ENCODE measurements around the gene UBFD1. TPM values are rescaled to one million over a fixed set of nuclear protein-coding genes. Genes with fewer than 3 reads are reported as not detected.

Gene UBFD1
- total RNA-seq, 4 donors from 2014 or later: 75.0 to 147 (median 127) TPM

DNA sequence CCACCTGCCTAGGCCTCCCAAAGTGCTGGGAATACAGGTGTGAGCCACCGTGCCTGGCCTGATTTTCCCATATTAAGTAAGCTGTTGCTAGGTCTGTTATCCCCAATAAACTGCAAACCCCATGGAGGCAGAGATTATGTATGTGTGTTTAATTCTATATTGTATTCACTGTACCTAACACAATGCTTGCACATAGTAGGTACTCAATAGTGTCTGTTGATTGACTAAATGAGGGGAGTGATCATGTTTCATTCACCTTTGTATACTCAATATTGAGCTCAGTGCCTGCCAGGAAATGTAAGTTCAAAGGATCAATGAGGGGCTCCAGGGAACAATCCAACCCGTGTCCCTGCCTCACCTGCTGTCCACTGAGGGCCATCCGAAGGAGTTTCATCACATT is 32.6 kb upstream of the UBFD1 start:
- H3K4me3 ChIP-seq (replicated peaks in 1 of 3): no peak overlapping the region
- H3K36me3 ChIP-seq: peaks cover 14 to 45% of the 10 kb centered on the region in 2 donors
- intact Hi-C loops (cut with DNase I): no loop called here
- H3K4me1 ChIP-seq: no peaks in the 10 kb centered on the region
- no peaks in the 10 kb centered on the region for H3K27me3 ChIP-seq
- TF ChIP-seq, protein P1, sequence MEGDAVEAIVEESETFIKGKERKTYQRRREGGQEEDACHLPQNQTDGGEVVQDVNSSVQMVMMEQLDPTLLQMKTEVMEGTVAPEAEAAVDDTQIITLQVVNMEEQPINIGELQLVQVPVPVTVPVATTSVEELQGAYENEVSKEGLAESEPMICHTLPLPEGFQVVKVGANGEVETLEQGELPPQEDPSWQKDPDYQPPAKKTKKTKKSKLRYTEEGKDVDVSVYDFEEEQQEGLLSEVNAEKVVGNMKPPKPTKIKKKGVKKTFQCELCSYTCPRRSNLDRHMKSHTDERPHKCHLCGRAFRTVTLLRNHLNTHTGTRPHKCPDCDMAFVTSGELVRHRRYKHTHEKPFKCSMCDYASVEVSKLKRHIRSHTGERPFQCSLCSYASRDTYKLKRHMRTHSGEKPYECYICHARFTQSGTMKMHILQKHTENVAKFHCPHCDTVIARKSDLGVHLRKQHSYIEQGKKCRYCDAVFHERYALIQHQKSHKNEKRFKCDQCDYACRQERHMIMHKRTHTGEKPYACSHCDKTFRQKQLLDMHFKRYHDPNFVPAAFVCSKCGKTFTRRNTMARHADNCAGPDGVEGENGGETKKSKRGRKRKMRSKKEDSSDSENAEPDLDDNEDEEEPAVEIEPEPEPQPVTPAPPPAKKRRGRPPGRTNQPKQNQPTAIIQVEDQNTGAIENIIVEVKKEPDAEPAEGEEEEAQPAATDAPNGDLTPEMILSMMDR (IDR thresholded peaks at IDR 0.05): no peak
- TF ChIP-seq POLR2A (IDR thresholded peaks at IDR 0.05): no peak
- DNase-seq: no peak
- no peaks in the 10 kb centered on the region for H3K9me3 ChIP-seq
- WGBS, 2 donors: 95 to 100% methylated on average over 3 of the region's 3 CpGs
- H3K27ac ChIP-seq: no peak overlapping the region

DNA sequence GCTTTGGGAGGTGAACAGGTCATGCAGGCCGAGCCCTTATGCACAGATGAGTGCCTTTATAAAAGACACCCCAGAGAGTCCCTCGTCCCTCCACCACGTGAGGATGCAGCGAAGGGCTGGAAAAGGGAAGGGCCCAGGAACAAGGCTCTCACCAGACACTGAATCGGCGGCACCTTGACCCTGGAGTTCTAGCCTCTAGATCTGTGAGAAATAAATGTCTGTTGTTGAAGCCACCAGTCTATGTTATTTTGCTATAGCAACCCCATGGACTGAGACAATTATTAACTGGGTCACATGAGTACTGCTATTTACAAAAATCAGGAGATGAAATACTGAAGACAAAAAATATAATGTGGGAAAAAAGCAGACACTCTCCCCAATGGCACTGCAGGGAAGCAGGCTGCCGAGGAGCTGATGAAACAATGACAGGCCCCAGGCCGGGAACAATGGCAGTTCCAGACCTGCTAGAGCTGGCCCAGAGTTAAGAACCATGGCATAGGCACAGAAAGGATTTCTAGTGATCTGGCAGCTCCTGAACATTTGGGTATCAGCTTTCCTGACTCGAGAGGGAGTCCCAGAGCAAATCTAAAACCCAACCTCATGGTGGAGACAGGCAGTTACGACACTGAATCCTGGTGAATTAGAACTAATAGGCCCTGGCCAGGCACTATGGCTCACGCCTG is 29.4 kb upstream of the UBFD1 start:
- H3K36me3 ChIP-seq: peaks cover 25 to 54% of the 10 kb centered on the region in 2 donors
- no peak overlapping the region for H3K4me3 ChIP-seq (replicated peaks in 1 of 3)
- WGBS, 2 donors: 89 to 91% methylated on average over 11 of the region's 11 CpGs
- H3K27ac ChIP-seq: no peak overlapping the region
- intact Hi-C loops (cut with DNase I): no loop called here
- no peaks in the 10 kb centered on the region for H3K9me3 ChIP-seq
- no peaks in the 10 kb centered on the region for H3K4me1 ChIP-seq
- DNase-seq: no peak
- H3K27me3 ChIP-seq: no peaks in the 10 kb centered on the region
- TF ChIP-seq POLR2A (IDR thresholded peaks at IDR 0.05): no peak

DNA sequence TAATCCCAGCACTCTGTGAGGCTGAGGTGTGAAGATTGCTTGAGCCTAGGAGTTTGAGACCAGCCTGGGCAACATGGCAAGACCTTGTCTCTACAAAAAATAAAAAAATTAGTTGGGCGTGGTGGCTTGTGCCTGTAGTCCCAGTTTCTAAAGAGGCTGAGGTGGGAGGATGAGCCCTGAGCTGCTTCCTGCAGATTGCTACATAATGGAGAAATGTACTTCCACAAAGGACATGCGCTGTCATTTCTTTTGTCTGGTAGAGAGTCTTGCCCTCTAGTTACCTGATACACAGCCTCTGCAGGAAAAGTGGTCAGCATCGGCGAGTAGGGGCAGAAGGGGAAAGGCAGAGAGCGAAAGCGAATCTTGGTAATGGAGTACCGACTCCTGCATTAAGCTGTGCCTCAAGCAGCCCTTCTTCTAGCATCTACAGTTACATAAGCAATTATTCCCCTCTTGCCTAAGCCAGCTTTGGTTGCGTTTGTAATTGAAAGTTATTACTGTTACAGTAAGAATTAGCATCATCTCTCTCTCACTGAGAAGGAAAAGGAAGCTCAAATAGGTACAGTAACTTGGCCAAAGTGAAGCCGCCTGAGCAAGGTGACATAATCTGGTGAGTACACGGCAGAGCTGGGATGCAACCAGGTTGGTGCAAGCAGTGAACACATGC is 28.8 kb upstream of the UBFD1 start:
- Histone ChIP-seq H3K9me3 (no peaks in the 10 kb centered on the region), H3K27me3 (no peaks in the 10 kb centered on the region), H3K4me1 (no peaks in the 10 kb centered on the region), H3K36me3 (peaks cover 25 to 54% of the 10 kb centered on the region in 2 donors), H3K27ac (no peak overlapping the region), H3K4me3 (replicated peaks in 1 of 3) (no peak overlapping the region)
- 95 to 99% methylated on average over 10 of the region's 10 CpGs for WGBS, 2 donors
- intact Hi-C loops (cut with DNase I): no loop called here
- TF ChIP-seq, protein P1 (IDR thresholded peaks at IDR 0.05): no peak
- TF ChIP-seq POLR2A (IDR thresholded peaks at IDR 0.05): no peak
- DNase-seq: no peak

DNA sequence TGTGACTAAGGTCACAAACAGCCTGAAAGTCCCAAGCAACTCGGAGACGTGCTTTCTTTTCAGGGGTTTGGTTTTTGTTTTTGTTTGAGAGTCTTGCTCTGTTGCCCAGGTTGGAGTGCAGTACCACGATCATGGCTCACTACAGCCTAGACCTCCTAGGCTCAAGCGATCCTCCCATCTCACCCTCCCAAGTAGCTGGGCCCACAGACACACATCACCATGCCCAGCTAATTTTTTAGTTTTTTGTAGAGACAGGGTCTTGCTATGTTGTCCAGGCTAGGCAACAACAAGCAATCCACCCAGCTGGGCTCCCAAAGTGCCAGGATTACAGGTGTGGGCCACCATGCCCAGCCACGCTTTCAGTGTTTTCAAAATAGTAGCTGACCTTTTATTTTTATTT is 27.5 kb upstream of the UBFD1 start:
- DNase-seq: no peak
- intact Hi-C loops (cut with DNase I): no loop called here
- WGBS, 2 donors: 92 to 94% methylated on average over 5 of the region's 5 CpGs

DNA sequence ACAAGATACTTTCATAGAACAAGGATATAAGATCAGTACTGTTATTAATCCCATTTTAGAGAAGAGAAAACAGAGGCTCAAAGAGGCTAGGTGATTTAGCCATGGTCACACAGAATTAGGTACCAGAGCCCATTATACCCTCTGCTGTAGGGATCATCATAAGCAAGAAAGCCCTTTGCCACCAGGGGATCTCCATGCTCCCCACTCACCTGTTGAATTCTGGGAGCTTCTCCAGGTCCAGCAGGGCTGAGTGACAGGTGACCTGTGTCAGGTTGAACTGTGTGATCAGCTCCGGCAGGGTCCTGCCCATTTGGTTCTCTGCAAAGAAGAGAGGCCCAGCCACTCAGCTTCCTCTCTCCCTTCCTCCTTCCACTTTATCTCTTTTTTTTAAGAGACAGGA is 25.1 kb upstream of the UBFD1 start:
- TF ChIP-seq, protein P1 (IDR thresholded peaks at IDR 0.05): no peak
- TF ChIP-seq POLR2A (IDR thresholded peaks at IDR 0.05): no peak
- no peaks in the 10 kb centered on the region for H3K27me3 ChIP-seq
- intact Hi-C loops (cut with DNase I): no loop called here
- H3K4me1 ChIP-seq: no peaks in the 10 kb centered on the region
- H3K4me3 ChIP-seq (replicated peaks in 1 of 3): no peak overlapping the region
- H3K27ac ChIP-seq: no peak overlapping the region
- no peak for DNase-seq
- H3K36me3 ChIP-seq: peaks cover 25 to 54% of the 10 kb centered on the region in 2 donors
- 96 to 100% methylated on average over 1 of the region's 1 CpG for WGBS, 2 donors
- H3K9me3 ChIP-seq: no peaks in the 10 kb centered on the region

More for the DNA sequence above, 27.5 kb upstream of the UBFD1 start:
- H3K4me1 ChIP-seq: no peaks in the 10 kb centered on the region
- TF ChIP-seq POLR2A (IDR thresholded peaks at IDR 0.05): no peak
- TF ChIP-seq, protein P1 (IDR thresholded peaks at IDR 0.05): no peak
- H3K27me3 ChIP-seq: no peaks in the 10 kb centered on the region
- H3K36me3 ChIP-seq: peaks cover 25 to 56% of the 10 kb centered on the region in 2 donors
- H3K27ac ChIP-seq: no peak overlapping the region
- no peaks in the 10 kb centered on the region for H3K9me3 ChIP-seq
- no peak overlapping the region for H3K4me3 ChIP-seq (replicated peaks in 1 of 3)
